GM12878 (cell line): Measurements from ENCODE around the gene FKBP4. TPM values are rescaled to one million over a fixed set of nuclear protein-coding genes. Genes with fewer than 3 reads are reported as not detected.

ENCODE experiments used
- ATAC-seq: fragments of 200-7000 bp; cut with Tn5 transposase; 3 replicates; pipeline ENCODE4 v1.9.1; 2020; ENCODE audit warnings: mild to moderate bottlenecking, moderate library complexity
- BruUV-seq: library from RNA; stranded (reverse); fragments of 400-500 nt; replicated peaks from 2 replicates; lab custom pipeline; 2021; lab: Mats Ljungman, UMichigan
- CTCF ChIA-PET: fragments of 300-600 bp; sonication (Branson Sonifier 250); formaldehyde crosslinking; extraction: SDS; loops from one replicate; lab custom pipeline; 2021; ENCODE audit warnings: inconsistent platforms; lab: Yijun Ruan, JAX
- POLR2A ChIA-PET: fragments of 350-600 bp; formaldehyde crosslinking; extraction: SDS; loops from one replicate; lab custom pipeline; 2021; ENCODE audit warnings: inconsistent platforms; lab: Charles Lee
- RAD21 ChIA-PET: fragments of 300-600 bp; sonication (Branson Sonifier 250); formaldehyde crosslinking; loops from one replicate; lab custom pipeline; 2023; ENCODE audit warnings: antibody characterized with exemption; ENCODE audit not compliant: unreplicated experiment; lab: Charles Lee
- SMC1A ChIA-PET: fragments of 300-600 bp; sonication (Branson Sonifier 250); formaldehyde crosslinking; loops from one replicate; lab custom pipeline; 2023; ENCODE audit not compliant: unreplicated experiment, uncharacterized antibody; lab: Charles Lee
- DNase-seq: peaks from one replicate; pipeline ENCODE4 v3.0.0-alpha.2; 2011; ENCODE audit warnings: low read depth, low spot score
- FAIRE-seq: peaks from 3 replicates; lab custom pipeline; 2011; peaks lifted over from hg19 to GRCh38; lab: Jason Lieb, UNC
- H2AFZ ChIP-seq: 2 replicates; pipeline ENCODE4 v1.6.0; 2011; ENCODE audit warnings: low read depth, low read length, control low read depth; ENCODE audit not compliant: control insufficient read depth
- H3K27ac ChIP-seq: 2 replicates; pipeline ENCODE4 v1.5.1; 2011; ENCODE audit warnings: control low read depth; ENCODE audit not compliant: control insufficient read depth, insufficient read depth
- H3K27me3 ChIP-seq, 2 experiments: replicated peaks in 1 of 2; 2 replicates each; pipeline versions ENCODE4 v1.6.0 to v1.6.1; 2011; ENCODE audit warnings: low read length in 1 of 2; ENCODE audit not compliant: control insufficient read depth in 2 of 2, insufficient read depth in 2 of 2
- H3K36me3 ChIP-seq, 2 experiments: 2 replicates each; pipeline ENCODE4 v1.5.1; 2011; ENCODE audit warnings: low read length in 1 of 2; ENCODE audit not compliant: control insufficient read depth in 2 of 2, insufficient read depth in 2 of 2
- H3K4me1 ChIP-seq: 2 replicates; pipeline ENCODE4 v1.6.1; 2011; ENCODE audit warnings: mild to moderate bottlenecking, low read length, moderate library complexity, mixed read lengths; ENCODE audit not compliant: control insufficient read depth, insufficient read depth
- H3K4me2 ChIP-seq: 2 replicates; pipeline ENCODE4 v1.6.0; 2011; ENCODE audit warnings: control low read depth; ENCODE audit not compliant: control insufficient read depth, insufficient read depth
- H3K4me3 ChIP-seq: fragments of 200-600 bp; sonication (generic); 2 replicates; pipeline ENCODE4 v1.5.1; 2016
- H3K79me2 ChIP-seq: 2 replicates; pipeline ENCODE4 v1.6.0; 2011; ENCODE audit warnings: low read length; ENCODE audit not compliant: control insufficient read depth, insufficient read depth
- H3K9ac ChIP-seq: 2 replicates; pipeline ENCODE4 v1.8.0; 2011; ENCODE audit warnings: low read length, control low read depth, mixed read lengths; ENCODE audit not compliant: control insufficient read depth, insufficient read depth
- H3K9me3 ChIP-seq: replicated peaks from 3 replicates; pipeline ENCODE4 v1.5.1; 2011; ENCODE audit warnings: mild to moderate bottlenecking, low read length; ENCODE audit not compliant: control insufficient read depth, insufficient read depth
- H4K20me1 ChIP-seq: 2 replicates; pipeline ENCODE4 v1.6.0; 2011; ENCODE audit not compliant: control insufficient read depth, insufficient read depth
- CBX5 ChIP-seq: sonication (generic); IDR thresholded peaks from 2 replicates; pipeline ENCODE4 v1.6.1; 2016; ENCODE audit warnings: low read depth, moderate library complexity, mild to moderate bottlenecking, inconsistent platforms
- ELK1 ChIP-seq: IDR thresholded peaks from 2 replicates; pipeline ENCODE4 v1.6.1; 2012; ENCODE audit warnings: low read depth, low read length, improper control_type of control experiment
- RCOR1 ChIP-seq: conservative IDR thresholded peaks from 2 replicates; pipeline ENCODE4 v1.6.1; 2012; ENCODE audit warnings: low read depth, low read length, improper control_type of control experiment
- SREBF2 ChIP-seq: IDR thresholded peaks from 2 replicates; pipeline ENCODE4 v1.6.1; 2012; ENCODE audit warnings: mild to moderate bottlenecking, low read length
- TAF1 ChIP-seq: IDR thresholded peaks from 2 replicates; pipeline ENCODE4 v1.6.1; 2011; ENCODE audit warnings: mild to moderate bottlenecking, low read depth, low read length, borderline replicate concordance
- YBX1 ChIP-seq: fragments of 450-650 bp; IDR thresholded peaks from 2 replicates; pipeline ENCODE4 v1.6.1; 2016; ENCODE audit warnings: antibody characterized with exemption
- ZNF274 ChIP-seq: IDR thresholded peaks from one replicate; pipeline ENCODE4 v1.8.0; 2011; ENCODE audit not compliant: insufficient read length, insufficient read depth
- ZNF622 ChIP-seq: fragments of 450-650 bp; IDR thresholded peaks from 2 replicates; pipeline ENCODE4 v1.6.1; 2017; ENCODE audit warnings: mild to moderate bottlenecking, inconsistent platforms
- WGBS: methylation state at CpG from one replicate; pipeline ENCODE4 v1.1.6; 2016; ENCODE audit warnings: low lambda C conversion rate; ENCODE audit not compliant: insufficient replicate concordance, insufficient coverage; ENCODE audit errors: missing lambda C conversion rate; 5-methylcytosine and 5-hydroxymethylcytosine counted together
- in situ Hi-C: fragments of 300-500 bp; cut with MboI; formaldehyde crosslinking; loops from 9 replicates; pipeline ENCODE4 v1.14.3; 2018; ENCODE audit warnings: mixed read lengths
- intact Hi-C: fragments of 100-400 bp; cut with micrococcal nuclease; formaldehyde crosslinking; loops from one replicate; pipeline ENCODE4 v1.14.2; 2022; ENCODE audit not compliant: unreplicated experiment
- polyA plus RNA-seq, 11 experiments: library from polyadenylated mRNA; depleted of rRNA in 4 of 11; unstranded in 6 of 11; stranded (reverse) in 5 of 11; fragments of >200 nt; fragmentation: Nextera tagmentation in 4 of 11; fragmentation: Illumina TruSeq in 1 of 11; extraction: Ambion mirVana in 4 of 11; extraction: Trizol in 1 of 11; gene quantifications; 1 replicate in 1 of 11; 2 replicates in 10 of 11; pipeline versions ENCODE4 v1.2.1 to v1.2.3, GENCODE V29; 2011 to 2016; ENCODE audit warnings: inconsistent platforms in 2 of 11, missing spikeins in 2 of 11, low read depth in 1 of 11
- total RNA-seq, 4 experiments: library from RNA; depleted of rRNA in 3 of 4; stranded (reverse); fragments of >200 nt in 3 of 4; fragmentation: Illumina TruSeq in 1 of 4; extraction: Trizol in 1 of 4; gene quantifications; 2 replicates each; pipeline versions ENCODE4 v1.2.1 to v1.2.3, GENCODE V29; 2013 to 2021

The FKBP4 gene
- total and polyA plus RNA-seq, 10 of the 15 experiments (the other 5 are each of a cell fraction or from before 2014, with no cell fraction given) = 8.9 to 90.0 (median 45.4) TPM

- no peaks in the 10 kb centered on the region for H3K4me1 ChIP-seq
- H3K27ac ChIP-seq = no peak overlapping the region
- intact Hi-C loops = no loop called here
- no peaks in the 10 kb centered on the region; the same call in 1 of the 2 replicates for H4K20me1 ChIP-seq
- FAIRE-seq (no peak), DNase-seq (no peak), ATAC-seq (no peak)
- no peak overlapping the region for H3K4me2 ChIP-seq
- TF ChIP-seq ELK1 (no peak), CBX5 (no peak)
- no peaks in the 10 kb centered on the region for H3K79me2 ChIP-seq
- ChIA-PET RAD21 (no interaction called here), CTCF (interaction anchor here (0.6 kb wide), 1 partner anchor 8 kb away, joined by 3 read pairs; no protein-coding TSS in a partner anchor), SMC1A (no interaction called here), POLR2A (no interaction called here)
- no peaks in the 10 kb centered on the region; a peak in 1 of 4 replicates for H3K27me3 ChIP-seq
- WGBS = 12% methylated on average over 8 of the region's 8 CpGs
- H3K36me3 ChIP-seq = no peaks in the 10 kb centered on the region
- H3K4me3 ChIP-seq = no peak overlapping the region
- in situ Hi-C loops = no loop called here
- H3K9me3 ChIP-seq = no peaks in the 10 kb centered on the region; the same call in 2 of the 3 replicates
- no peak overlapping the region for H3K9ac ChIP-seq
- no TSS peak for BruUV-seq
- H2AFZ ChIP-seq = no peak overlapping the region
These were observed 41.2 kb upstream of the FKBP4 start for GRCh38 chr12:2753536-2753935.

- H3K9me3 ChIP-seq = no peaks in the 10 kb centered on the region; the same call in 2 of the 3 replicates
- H3K36me3 ChIP-seq = no peaks in the 10 kb centered on the region
- H3K9ac ChIP-seq = no peak overlapping the region
- no peaks in the 10 kb centered on the region; a peak in 1 of 4 replicates for H3K27me3 ChIP-seq
- BruUV-seq = no TSS peak
- no peaks in the 10 kb centered on the region for H3K4me1 ChIP-seq
- intact Hi-C loops = no loop called here
- ChIA-PET POLR2A (no interaction called here), RAD21 (no interaction called here), SMC1A (no interaction called here), CTCF (no interaction called here)
- H4K20me1 ChIP-seq = no peaks in the 10 kb centered on the region; the same call in 1 of the 2 replicates
- no peak for FAIRE-seq
- in situ Hi-C loops = no loop called here
- H3K79me2 ChIP-seq = no peaks in the 10 kb centered on the region
- no peak overlapping the region for H3K4me3 ChIP-seq
- no peak overlapping the region for H3K4me2 ChIP-seq
- no peak overlapping the region for H3K27ac ChIP-seq
- ATAC-seq = no peak
- DNase-seq = no peak
- no peak overlapping the region for H2AFZ ChIP-seq
- no peak for TF ChIP-seq TAF1
- TF ChIP-seq ZNF622 = no peak
- no peak for TF ChIP-seq ZNF274
- TF ChIP-seq RCOR1 = no peak
- no peak for TF ChIP-seq YBX1
- TF ChIP-seq SREBF2 = no peak
- TF ChIP-seq, all 136 proteins: peak for 0
These were observed 40.6 kb upstream of the FKBP4 start for GRCh38 chr12:2754208-2754607.
